ENCODE measurements around the gene TLR7. TPM values are rescaled to one million over a fixed set of nuclear protein-coding genes. Genes with fewer than 3 reads are reported as not detected.

Gene TLR7
- total RNA-seq, 1 donor from 2014 or later = 0.67 TPM

- DNase-seq (no peak), ATAC-seq (no peak)
- intact Hi-C loops (cut with micrococcal nuclease) = no loop called here
Observed at GRCh38 chrX:12919620-12920019, 52.7 kb downstream of the TLR7 start.

GRCh38 chrX:12920990-12921389, 54.1 kb downstream of the TLR7 start:
- DNase-seq (no peak), ATAC-seq (no peak)
- intact Hi-C loops (cut with micrococcal nuclease) = no loop called here

DNA sequence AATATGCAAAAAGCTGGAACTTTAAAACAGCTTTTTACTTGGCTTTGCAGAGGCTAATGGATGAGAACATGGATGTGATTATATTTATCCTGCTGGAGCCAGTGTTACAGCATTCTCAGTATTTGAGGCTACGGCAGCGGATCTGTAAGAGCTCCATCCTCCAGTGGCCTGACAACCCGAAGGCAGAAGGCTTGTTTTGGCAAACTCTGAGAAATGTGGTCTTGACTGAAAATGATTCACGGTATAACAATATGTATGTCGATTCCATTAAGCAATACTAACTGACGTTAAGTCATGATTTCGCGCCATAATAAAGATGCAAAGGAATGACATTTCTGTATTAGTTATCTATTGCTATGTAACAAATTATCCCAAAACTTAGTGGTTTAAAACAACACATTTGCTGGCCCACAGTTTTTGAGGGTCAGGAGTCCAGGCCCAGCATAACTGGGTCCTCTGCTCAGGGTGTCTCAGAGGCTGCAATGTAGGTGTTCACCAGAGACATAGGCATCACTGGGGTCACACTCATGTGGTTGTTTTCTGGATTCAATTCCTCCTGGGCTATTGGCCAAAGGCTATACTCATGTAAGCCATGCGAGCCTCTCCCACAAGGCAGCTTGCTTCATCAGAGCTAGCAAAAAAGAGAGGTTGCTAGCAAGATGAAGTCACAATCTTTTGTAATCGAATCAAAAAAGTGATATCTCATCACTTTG, 55.2 kb downstream of the TLR7 start:
- intact Hi-C loops (cut with micrococcal nuclease) = no loop called here
- no peak for DNase-seq
- ATAC-seq = no peak

DNA sequence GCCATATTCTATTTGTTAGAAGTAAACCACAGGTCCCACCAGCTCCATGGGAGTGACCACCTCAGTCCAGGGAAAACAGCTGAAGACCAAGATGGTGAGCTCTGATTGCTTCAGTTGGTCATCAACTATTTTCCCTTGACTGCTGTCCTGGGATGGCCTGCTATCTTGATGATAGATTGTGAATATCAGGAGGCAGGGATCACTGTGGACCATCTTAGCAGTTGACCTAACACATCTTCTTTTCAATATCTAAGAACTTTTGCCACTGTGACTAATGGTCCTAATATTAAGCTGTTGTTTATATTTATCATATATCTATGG, 55.7 kb downstream of the TLR7 start:
- intact Hi-C loops (cut with micrococcal nuclease) = no loop called here
- no peak for DNase-seq
- no peak for ATAC-seq

GRCh38 chrX:12929701-12930100, 62.8 kb downstream of the TLR7 start:
- DNase-seq (no peak), ATAC-seq (no peak)
- intact Hi-C loops (cut with micrococcal nuclease) = no loop called here

- DNase-seq = no peak
- intact Hi-C loops (cut with micrococcal nuclease) = no loop called here
- no peak for ATAC-seq
Observed at GRCh38 chrX:12930150-12930549, 63.3 kb downstream of the TLR7 start.

GRCh38 chrX:12932244-12932643, 65.4 kb downstream of the TLR7 start:
- intact Hi-C loops (cut with micrococcal nuclease) = no loop called here

GRCh38 chrX:12934850-12935249, 68.0 kb downstream of the TLR7 start:
- DNase-seq (no peak), ATAC-seq (no peak)
- intact Hi-C loops (cut with micrococcal nuclease) = no loop called here

More at GRCh38 chrX:12932244-12932643, 65.4 kb downstream of the TLR7 start:
- no peak for ATAC-seq
- DNase-seq = no peak

GRCh38 chrX:12936947-12937346, 70.1 kb downstream of the TLR7 start:
- no peak for DNase-seq
- intact Hi-C loops (cut with micrococcal nuclease) = no loop called here
- ATAC-seq = no peak

Other genes with a start within 250 kb of the TLR7 start
- gene PRPS2, start 75.7 kb upstream of the TLR7 start, total RNA-seq = 3.9 TPM
- 1.4 TPM for gene TLR8, start 39.5 kb downstream of the TLR7 start, total RNA-seq
- gene TMSB4X, start 108.0 kb downstream of the TLR7 start, total RNA-seq = 942 TPM
- gene FAM9C, start 177.5 kb downstream of the TLR7 start, total RNA-seq = 1.2 TPM

Measured in left ventricle myocardium superior (tissue), 1 donor.